ENCODE results near the gene CCL19. TPM values are rescaled to one million over a fixed set of nuclear protein-coding genes. Genes with fewer than 3 reads are reported as not detected.

Gene CCL19
- total RNA-seq, 1 experiment from 2014 or later: not detected

GRCh38 chr9:34642679-34643078 is 48.4 kb downstream of the CCL19 start:
- Histone ChIP-seq H3F3A (ENCODE audit: low read length, unreplicated experiment) (no peaks in the 10 kb centered on the region), H4K20me1 (ENCODE audit: low read length) (no peaks in the 10 kb centered on the region), H3K9ac (ENCODE audit: low read length) (no peak overlapping the region), H3K9me2 (replicated peaks; ENCODE audit: low read length) (no peaks in the 10 kb centered on the region), H3K4me2 (ENCODE audit: low read length) (no peak overlapping the region), H3K4me3 (ENCODE audit: low read length) (no peak overlapping the region), H3K79me2 (ENCODE audit: low read length) (peaks cover 9% of the 10 kb centered on the region; the same call in 1 of the 2 replicates), H3K36me3 (ENCODE audit: low read depth, low read length) (no peaks in the 10 kb centered on the region), H3K27me3 (ENCODE audit: low read length) (no peaks in the 10 kb centered on the region), H3K9me3 (ENCODE audit: low read length) (no peaks in the 10 kb centered on the region), H2AFZ (ENCODE audit: low read length) (no peak overlapping the region), H3K4me1 (ENCODE audit: insufficient read depth, low read length) (peaks cover 12% of the 10 kb centered on the region; the same call in 1 of the 2 replicates), H3K27ac (ENCODE audit: low read length) (no peak overlapping the region)
- TF ChIP-seq EZH2 (IDR thresholded peaks at IDR 0.05; ENCODE audit: low read length, unreplicated experiment): no peak
- TF ChIP-seq CTCF (conservative IDR thresholded peaks at IDR 0.05; ENCODE audit: low read depth, low read length): no peak
- no peak for TF ChIP-seq EZH2phosphoT487 (IDR thresholded peaks at IDR 0.05; ENCODE audit: borderline replicate concordance, low read length)
- DNase-seq (no peak), ATAC-seq (no peak)
- CTCF ChIA-PET: no interaction called here
- no TSS peak for BruUV-seq (replicated peaks)
- POLR2A ChIA-PET (ENCODE audit: unreplicated experiment): no interaction called here
- intact Hi-C loops (cut with micrococcal nuclease): no loop called here

Other genes starting within 250 kb of the CCL19 start
- gene FAM219A, start 232.7 kb downstream of the CCL19 start, total RNA-seq (2014; rRNA removed): 15.2 and 17.1 TPM in 2 replicates
- not detected in 2 replicates for gene DNAI1, start 232.5 kb downstream of the CCL19 start, total RNA-seq (2014; rRNA removed)
- gene ENHO, start 168.3 kb downstream of the CCL19 start, total RNA-seq (2014; rRNA removed): 1.3 and 2.0 TPM in 2 replicates
- not detected in 2 replicates for gene CNTFR, start 101.6 kb downstream of the CCL19 start, total RNA-seq (2014; rRNA removed)
- 25.0 and 30.2 TPM in 2 replicates for gene RPP25L, start 79.2 kb downstream of the CCL19 start, total RNA-seq (2014; rRNA removed)
- gene DCTN3, start 70.8 kb downstream of the CCL19 start, total RNA-seq (2014; rRNA removed): 102 and 105 TPM in 2 replicates
- gene ARID3C, start 62.2 kb downstream of the CCL19 start, total RNA-seq (2014; rRNA removed): 0.23 TPM in 1 of 2 replicates, not detected in the other
- gene SIGMAR1, start 53.5 kb downstream of the CCL19 start, total RNA-seq (2014; rRNA removed): 96.7 and 97.8 TPM in 2 replicates
- gene GALT, start 44.6 kb downstream of the CCL19 start, total RNA-seq (2014; rRNA removed): 7.6 and 9.8 TPM in 2 replicates
- 8.3 and 8.7 TPM in 2 replicates for gene IL11RA, start 39.1 kb downstream of the CCL19 start, total RNA-seq (2014; rRNA removed)
- not detected in 2 replicates for gene CCL27, start 28.6 kb downstream of the CCL19 start, total RNA-seq (2014; rRNA removed)
- gene CCL21, start 18.9 kb upstream of the CCL19 start, total RNA-seq (2014; rRNA removed): not detected in 2 replicates